ENCODE data around the gene KDM2A.

The KDM2A gene

GRCh38 chr11:67118801-67119584 lies at the start of gene KDM2A:
Gene KDM2A, plus strand, starts transcription at chr11:67119263. Its CDS starts 2,054 bp downstream, at chr11:67121317.
- peak; percentile 99 for DNase-seq (ENCODE audit: low spot score)

- peak; percentile 70 for DNase-seq (ENCODE audit: low spot score)
Observed at GRCh38 chr11:67071420-67072284, 47.4 kb upstream of the KDM2A start.

GRCh38 chr11:67072295-67072694 lies 46.8 kb upstream of the KDM2A start:
- DNase-seq (ENCODE audit: low spot score) = no peak

DNA sequence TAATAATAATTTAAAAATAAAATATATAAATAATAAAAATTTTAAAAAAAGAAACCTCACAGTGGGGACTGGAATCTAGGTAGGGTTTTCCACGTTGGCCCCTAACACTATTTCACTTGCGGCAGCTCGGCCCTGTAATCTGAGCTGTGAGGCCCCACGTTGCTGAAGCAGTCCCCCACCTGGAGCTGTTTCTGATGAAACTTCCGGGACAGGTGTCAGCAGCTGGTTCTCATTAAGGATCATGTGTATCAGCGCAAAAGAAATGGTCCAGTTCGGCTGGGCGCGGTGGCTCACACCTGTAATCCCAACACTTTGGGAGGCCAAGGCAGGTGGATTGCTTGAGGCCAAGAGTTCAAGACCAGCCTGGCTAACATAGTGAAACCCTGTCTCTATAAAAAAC lies 45.2 kb upstream of the KDM2A start:
- no peak for DNase-seq (ENCODE audit: low spot score)

GRCh38 chr11:67076202-67076601 lies 42.9 kb upstream of the KDM2A start:
- DNase-seq (ENCODE audit: low spot score) = no peak

GRCh38 chr11:67079065-67079705 lies 39.9 kb upstream of the KDM2A start:
- DNase-seq (ENCODE audit: low spot score) = no peak

- DNase-seq (ENCODE audit: low spot score) = no peak
Observed at GRCh38 chr11:67082071-67082791, 36.8 kb upstream of the KDM2A start.

GRCh38 chr11:67083786-67084366 lies 35.2 kb upstream of the KDM2A start:
- DNase-seq (ENCODE audit: low spot score) = no peak

GRCh38 chr11:67085617-67086016 lies 33.4 kb upstream of the KDM2A start:
- DNase-seq (ENCODE audit: low spot score) = no peak

DNA sequence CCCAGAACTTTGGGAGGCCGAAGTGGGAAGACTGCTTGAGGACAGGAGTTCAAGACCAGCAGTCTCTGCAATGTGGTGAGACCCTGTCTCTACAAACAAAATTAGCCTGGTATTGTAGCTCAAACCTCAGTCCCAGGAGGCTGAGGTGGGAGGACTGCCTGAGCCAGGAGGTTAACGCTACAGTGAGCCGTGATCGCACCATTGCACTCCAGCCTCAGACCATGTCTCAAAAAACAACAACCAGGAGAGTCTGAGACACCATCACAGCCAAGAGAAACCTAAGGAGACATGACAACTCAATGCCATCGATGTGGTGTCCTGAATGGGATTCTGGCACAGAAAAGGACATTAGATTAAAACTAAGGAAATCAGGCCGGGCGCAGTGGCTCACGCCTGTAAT lies 28.3 kb upstream of the KDM2A start:
- no peak for DNase-seq (ENCODE audit: low spot score)

- DNase-seq (ENCODE audit: low spot score) = no peak
Observed at GRCh38 chr11:67095214-67095507, 23.9 kb upstream of the KDM2A start.

DNA sequence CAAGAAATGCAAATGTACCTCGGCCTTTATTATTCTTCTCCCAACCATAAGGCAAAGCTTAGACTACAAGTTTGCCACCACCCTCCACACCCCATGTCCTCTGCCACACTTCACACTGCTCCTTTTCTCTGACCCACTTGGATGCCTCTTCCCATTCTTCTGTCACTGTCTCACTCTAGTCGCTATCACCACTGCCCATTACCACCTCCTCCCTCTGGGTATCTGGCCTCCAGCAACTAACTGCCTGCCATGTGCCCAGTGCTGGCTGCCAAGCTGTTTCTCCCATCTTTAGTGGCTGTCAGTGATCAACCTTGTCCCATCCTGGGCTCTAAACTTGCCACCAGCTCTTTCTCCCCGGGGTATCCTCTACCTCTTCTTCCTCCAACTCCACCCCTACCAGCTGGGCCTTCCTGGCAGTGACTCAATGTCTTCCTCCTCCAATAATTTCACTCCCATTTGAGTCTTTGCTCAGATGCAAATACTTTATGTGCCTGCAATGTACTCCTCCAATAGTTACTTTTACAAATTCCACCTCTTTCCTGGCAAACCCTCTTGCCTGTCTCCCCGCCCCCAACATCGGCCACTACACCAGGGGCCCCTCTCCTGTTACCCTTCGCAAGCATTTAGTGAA lies 20.1 kb upstream of the KDM2A start:
- no peak for DNase-seq (ENCODE audit: low spot score)

DNA sequence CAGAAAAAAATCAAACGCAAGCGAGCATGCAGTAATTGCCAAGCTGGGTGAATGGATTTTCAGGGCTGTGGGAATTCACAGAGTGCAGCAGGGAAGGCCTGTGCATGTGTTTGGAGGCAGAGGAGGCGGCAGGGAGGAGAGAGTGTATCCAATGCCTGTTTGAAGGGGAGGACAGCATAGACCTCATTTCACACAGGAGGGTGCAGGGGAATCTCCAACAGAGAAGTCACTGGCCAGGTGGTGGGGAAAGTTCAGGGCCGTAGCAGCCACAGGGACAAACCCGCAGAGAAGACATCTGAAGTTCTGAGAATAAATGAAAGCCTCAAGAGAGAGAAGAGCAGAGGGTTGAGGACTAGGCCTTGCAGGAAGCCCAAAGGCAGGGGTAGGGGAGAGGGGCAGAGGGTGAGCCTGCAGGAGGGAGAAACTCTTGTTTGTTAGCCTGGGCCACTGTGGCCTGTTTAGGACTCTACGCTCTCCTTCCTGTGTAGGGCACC lies 19.2 kb upstream of the KDM2A start:
- DNase-seq (ENCODE audit: low spot score) = peak; percentile 40

DNA sequence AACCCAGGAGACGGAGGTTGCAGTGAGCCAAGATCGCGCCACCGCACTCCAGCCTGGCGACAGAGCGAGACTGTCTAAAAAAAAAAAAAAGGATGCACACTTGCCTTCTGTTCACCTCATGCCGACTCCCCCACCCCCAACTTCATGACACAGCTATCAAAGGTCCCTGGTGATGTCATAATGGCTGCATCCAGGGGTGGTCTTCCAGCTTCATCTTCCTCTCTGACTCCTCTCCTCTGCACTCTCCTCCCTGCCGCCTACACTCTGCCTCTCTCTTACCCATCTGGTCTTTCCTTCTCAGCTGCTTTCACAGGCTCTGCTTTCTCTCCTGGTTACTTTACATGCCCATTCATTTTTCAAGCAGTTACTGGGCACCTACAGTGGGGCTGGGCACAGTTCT lies 16.4 kb upstream of the KDM2A start:
- DNase-seq (ENCODE audit: low spot score) = no peak

DNA sequence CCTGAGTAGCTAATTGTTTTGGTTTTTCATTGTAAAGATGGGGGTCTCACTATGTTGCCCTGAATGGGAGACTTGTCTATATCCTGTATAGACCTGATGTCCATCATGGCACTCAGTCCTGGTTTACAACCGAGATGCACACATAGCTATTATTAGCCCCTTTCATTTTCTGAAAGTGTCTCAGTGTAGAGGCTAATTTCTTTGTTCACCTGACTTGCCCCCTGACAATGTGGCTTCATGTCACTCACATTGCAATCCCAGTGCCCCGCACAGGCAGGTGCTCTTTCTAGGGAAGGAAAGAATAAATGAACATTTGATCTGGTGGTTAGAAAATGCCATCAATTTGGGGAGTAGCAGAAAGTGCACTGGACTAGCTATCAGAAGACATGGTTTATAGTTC lies 13.1 kb upstream of the KDM2A start:
- no peak for DNase-seq (ENCODE audit: low spot score)

- no peak for DNase-seq (ENCODE audit: low spot score)
Observed at GRCh38 chr11:67111261-67111660, 7.8 kb upstream of the KDM2A start.

DNA sequence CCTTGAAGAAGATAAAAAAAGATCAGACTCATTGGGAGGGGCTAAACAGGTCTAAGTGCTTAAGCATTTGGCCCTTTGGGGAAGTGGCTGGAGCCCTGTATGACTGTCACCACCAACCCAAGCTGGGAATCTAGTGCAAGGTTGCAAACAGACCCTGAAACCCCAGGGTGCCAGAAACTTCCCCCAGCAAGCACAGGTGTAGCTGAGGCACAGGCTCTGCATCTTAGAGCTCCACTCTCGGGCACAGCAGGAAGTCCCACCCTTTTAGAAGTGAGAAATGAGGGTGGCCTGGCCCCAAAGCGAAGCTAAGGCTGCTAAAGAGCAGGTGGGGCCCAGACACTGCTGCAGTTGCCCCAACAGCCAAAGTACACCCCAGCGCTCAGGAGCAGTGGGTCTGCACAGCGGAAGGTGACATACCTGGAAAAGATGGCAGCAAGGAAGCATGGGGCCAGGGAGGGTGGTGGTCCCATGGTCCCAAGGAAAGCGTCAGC lies 5.8 kb upstream of the KDM2A start:
- DNase-seq (ENCODE audit: low spot score) = no peak

GRCh38 chr11:67114275-67114896 lies 4.7 kb upstream of the KDM2A start:
- no peak for DNase-seq (ENCODE audit: low spot score)

- no peak for DNase-seq (ENCODE audit: low spot score)
Observed at GRCh38 chr11:67116758-67117105, 2.3 kb upstream of the KDM2A start.

DNA sequence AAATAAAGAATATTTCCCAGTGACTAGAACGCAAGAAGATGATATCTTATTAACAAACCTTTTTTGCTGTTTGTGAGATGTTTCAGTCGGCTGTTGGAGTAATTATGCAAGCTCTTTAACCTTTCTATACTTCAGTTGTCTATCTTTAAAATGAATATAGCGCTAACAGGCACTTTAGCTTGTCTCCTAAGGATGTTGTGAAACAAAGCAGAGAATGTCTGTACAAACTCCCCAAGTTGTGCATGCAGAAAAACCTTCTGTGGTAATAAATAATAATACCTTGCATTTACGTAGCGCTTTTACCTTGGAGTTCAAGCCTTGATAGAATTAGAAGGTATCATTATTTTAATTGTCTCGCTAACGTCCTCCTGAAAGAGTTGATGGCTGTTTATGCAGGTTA lies 1.9 kb upstream of the KDM2A start:
- DNase-seq (ENCODE audit: low spot score) = no peak

Measured in Ammon's horn (tissue), 1 donor.